CD8-positive, alpha-beta memory T cell (primary cell): ENCODE data around the gene KIAA0232. TPM values are rescaled to one million over a fixed set of nuclear protein-coding genes. Genes with fewer than 3 reads are reported as not detected.
"Not testable (repeated sequence)": the region's sequence is repeated elsewhere in the genome, so short reads cannot be mapped to it uniquely, and the experiment has no call there.

Experiments used
- CTCF ChIA-PET: fragments of 350-600 bp; sonication (Branson Sonifier 250); formaldehyde crosslinking; loops from one replicate; lab custom pipeline; 2021; ENCODE audit warnings: antibody characterized with exemption; lab: Charles Lee
- POLR2A ChIA-PET: fragments of 350-600 bp; sonication (Branson Sonifier 250); formaldehyde crosslinking; loops from one replicate; lab custom pipeline; 2021; ENCODE audit warnings: antibody characterized with exemption; lab: Charles Lee
- DNase-seq, 5 donors: peaks; one replicate each; pipeline versions ENCODE4 v3.0.0 to v3.0.0-alpha.2; 2020 to 2022; ENCODE audit warnings: mixed read lengths in 1 of 5
- H3K27ac ChIP-seq: one replicate; pipeline ENCODE4 v1.7.0; 2013; ENCODE audit warnings: low read depth, mild to moderate bottlenecking, low read length, moderate library complexity
- H3K27me3 ChIP-seq: 2 replicates; pipeline ENCODE4 v1.7.0; 2013; ENCODE audit warnings: low read length, mild to moderate bottlenecking; ENCODE audit not compliant: insufficient read depth, poor library complexity, severe bottlenecking
- H3K36me3 ChIP-seq: 2 replicates; pipeline ENCODE4 v1.7.0; 2013; ENCODE audit warnings: mild to moderate bottlenecking, low read length, moderate library complexity; ENCODE audit not compliant: insufficient read depth
- H3K4me1 ChIP-seq: 2 replicates; pipeline ENCODE4 v1.7.0; 2013; ENCODE audit warnings: mild to moderate bottlenecking, low read length, moderate library complexity; ENCODE audit not compliant: insufficient read depth
- H3K4me3 ChIP-seq: 2 replicates; pipeline ENCODE4 v1.7.0; 2013; ENCODE audit warnings: mild to moderate bottlenecking, low read length
- H3K9me3 ChIP-seq: 2 replicates; pipeline ENCODE4 v1.7.0; 2013; ENCODE audit warnings: mild to moderate bottlenecking, low read length
- H3K27ac Mint-ChIP-seq, 8 donors: one replicate each; pipeline ENCODE4 v1.8.0; 2020 to 2021; ENCODE audit warnings: mixed read lengths in 8 of 8, mild to moderate bottlenecking in 6 of 8, inconsistent platforms in 3 of 8, moderate library complexity in 3 of 8
- H3K27me3 Mint-ChIP-seq, 2 donors: one replicate each; pipeline ENCODE4 v1.8.0; 2020 to 2021; ENCODE audit warnings: mixed read lengths in 2 of 2, mild to moderate bottlenecking in 1 of 2, moderate library complexity in 1 of 2
- H3K36me3 Mint-ChIP-seq, 3 donors: one replicate each; pipeline ENCODE4 v1.8.0; 2020 to 2021; ENCODE audit warnings: mixed read lengths in 3 of 3, inconsistent platforms in 1 of 3, mild to moderate bottlenecking in 1 of 3
- H3K4me1 Mint-ChIP-seq, 3 donors: one replicate each; pipeline ENCODE4 v1.8.0; 2020 to 2021; ENCODE audit warnings: mixed read lengths in 3 of 3, inconsistent platforms in 1 of 3, mild to moderate bottlenecking in 1 of 3
- H3K4me3 Mint-ChIP-seq, 7 donors: one replicate each; pipeline ENCODE4 v1.8.0; 2020 to 2021; ENCODE audit warnings: mixed read lengths in 7 of 7, mild to moderate bottlenecking in 6 of 7, moderate library complexity in 4 of 7, inconsistent platforms in 2 of 7
- H3K9me3 Mint-ChIP-seq, 5 donors: one replicate each; pipeline ENCODE4 v1.8.0; 2020 to 2022; ENCODE audit warnings: mixed read lengths in 5 of 5, mild to moderate bottlenecking in 3 of 5, moderate library complexity in 2 of 5, inconsistent platforms in 1 of 5
- polyA plus RNA-seq: library from polyadenylated mRNA; unstranded; fragments of 300-500 nt; fragmentation: Illumina TruSeq; gene quantifications from one replicate; pipeline ENCODE4 v1.2.3, GENCODE V29; 2021
- total RNA-seq, 2 experiments: library from RNA; stranded (reverse); gene quantifications; one replicate each; pipeline ENCODE4 v1.2.3, GENCODE V29; 2021

The KIAA0232 gene
- total and polyA plus RNA-seq, 3 experiments from 2014 or later, result 13.6 to 16.4 (median 16.0) TPM

DNA sequence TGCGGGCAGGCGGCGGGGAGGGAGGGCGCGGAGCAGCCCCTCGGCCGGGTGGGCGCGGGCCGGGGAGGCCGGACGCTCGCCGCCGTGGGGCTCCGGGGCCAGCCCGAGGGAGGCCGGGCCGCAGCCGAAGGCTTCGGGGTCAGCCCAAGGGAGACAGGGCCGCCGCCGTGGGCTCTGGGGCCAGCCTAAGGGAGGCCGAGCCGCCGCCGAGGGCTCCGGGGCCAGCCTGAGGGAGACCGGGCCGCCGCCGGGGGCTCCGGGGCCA is 251 bp downstream of the KIAA0232 start:
- H3K9me3 ChIP-seq, result no peaks in the 10 kb centered on the region
- no peaks in the 10 kb centered on the region for H3K27me3 ChIP-seq
- Mint-ChIP-seq H3K9me3 (no peaks in the 10 kb centered on the region), H3K27ac (peak overlapping the region in 1 of 8 donors; percentile 97), H3K4me3 (peak overlapping the region in 1 of 7 donors; percentile 85), H3K4me1 (peaks cover 60 to 69% (median 68%) of the 10 kb centered on the region in 3 donors), H3K27me3 (no peaks in the 10 kb centered on the region), H3K36me3 (peaks cover 0 to 15% (median 3%) of the 10 kb centered on the region in 3 donors)
- H3K27ac ChIP-seq, result peak overlapping the region; percentile 85
- H3K36me3 ChIP-seq, result no peaks in the 10 kb centered on the region
- H3K4me3 ChIP-seq, result peak overlapping the region; percentile 75
- POLR2A ChIA-PET, result interaction anchor here (1.0 to 2.4 kb wide), 10 partner anchors 8 to 285 kb away, joined by 3 to 8 read pairs (median 4); partner anchors contain the start of genes GRPEL1, MRFAP1 and TBC1D14
- no peak for DNase-seq
- H3K4me1 ChIP-seq, result peaks cover 44% of the 10 kb centered on the region
- CTCF ChIA-PET, result interaction anchor here (1.0 to 3.6 kb wide), 2 partner anchors 109 to 118 kb away, joined by 3 to 17 read pairs; a partner anchor contains a TSS

- peak overlapping the region; percentile 87 to 97 (median 92) for H3K27ac Mint-ChIP-seq
- peaks cover 44% of the 10 kb centered on the region for H3K4me1 ChIP-seq
- no peaks in the 10 kb centered on the region for H3K27me3 Mint-ChIP-seq
- H3K9me3 Mint-ChIP-seq, result no peaks in the 10 kb centered on the region
- H3K27ac ChIP-seq, result peak overlapping the region; percentile 85
- no peaks in the 10 kb centered on the region for H3K9me3 ChIP-seq
- no peaks in the 10 kb centered on the region for H3K27me3 ChIP-seq
- peaks cover 60 to 69% (median 68%) of the 10 kb centered on the region in 3 donors for H3K4me1 Mint-ChIP-seq
- H3K4me3 Mint-ChIP-seq, result peak overlapping the region; percentile 83 to 95 (median 87)
- ChIA-PET CTCF (interaction anchor here (0.9 to 3.6 kb wide), 5 partner anchors 12 to 109 kb away, joined by 3 to 17 read pairs (median 6); a partner anchor contains a TSS), POLR2A (interaction anchor here (0.6 to 2.4 kb wide), 13 partner anchors 8 to 285 kb away, joined by 3 to 8 read pairs (median 4); partner anchors contain the start of genes BLOC1S4, GRPEL1, MRFAP1 and TBC1D14)
- H3K4me3 ChIP-seq, result peak overlapping the region; percentile 75
- no peaks in the 10 kb centered on the region for H3K36me3 ChIP-seq
- peaks cover 0 to 21% (median 4%) of the 10 kb centered on the region in 3 donors for H3K36me3 Mint-ChIP-seq
- peak; percentile 83 to 91 (median 85) for DNase-seq
Measured at GRCh38 chr4:6783111-6783981, 819 bp downstream of the KIAA0232 start.

DNA sequence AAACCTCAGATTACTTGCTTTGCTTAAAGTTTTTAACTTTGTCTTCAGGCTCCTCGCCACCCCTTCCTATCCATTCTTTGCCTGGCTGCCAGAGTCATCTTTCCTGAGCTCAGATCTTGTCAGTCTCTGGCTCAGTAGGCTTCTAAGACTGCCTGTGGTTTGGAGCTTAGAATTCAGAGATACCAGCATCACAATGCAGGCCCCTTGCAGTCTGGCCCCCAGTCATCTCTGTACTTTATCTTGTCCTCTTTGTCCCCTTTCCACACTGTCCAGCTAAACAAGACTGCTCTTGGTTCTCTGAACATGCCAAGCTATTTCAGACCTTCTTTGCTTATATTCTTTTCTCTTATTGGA is 3.0 kb downstream of the KIAA0232 start:
- Mint-ChIP-seq H3K4me1 (peaks cover 55 to 68% (median 64%) of the 10 kb centered on the region in 3 donors), H3K4me3 (peak overlapping the region in 6 of 7 donors; percentile 1 to 95 (median 17)), H3K27ac (peak overlapping the region in 7 of 8 donors; percentile 9 to 97 (median 65)), H3K27me3 (peaks cover 0 to 2% of the 10 kb centered on the region in 2 donors), H3K36me3 (peaks cover 0 to 31% (median 8%) of the 10 kb centered on the region in 3 donors), H3K9me3 (no peaks in the 10 kb centered on the region)
- H3K9me3 ChIP-seq, result no peaks in the 10 kb centered on the region
- H3K27ac ChIP-seq, result no peak overlapping the region
- H3K4me1 ChIP-seq, result peaks cover 33% of the 10 kb centered on the region
- POLR2A ChIA-PET, result no interaction called here
- no peaks in the 10 kb centered on the region for H3K36me3 ChIP-seq
- no peak for DNase-seq
- no peak overlapping the region for H3K4me3 ChIP-seq
- H3K27me3 ChIP-seq, result no peaks in the 10 kb centered on the region
- CTCF ChIA-PET, result interaction anchor here (1.1 to 3.6 kb wide), 2 partner anchors 87 to 111 kb away, joined by 3 to 17 read pairs; a partner anchor contains a TSS

GRCh38 chr4:6788123-6788522 is 5.6 kb downstream of the KIAA0232 start:
- Mint-ChIP-seq H3K9me3 (no peaks in the 10 kb centered on the region), H3K36me3 (peaks cover 11 to 48% (median 19%) of the 10 kb centered on the region in 3 donors), H3K27ac (peak overlapping the region; percentile 24 to 83 (median 75)), H3K4me3 (peak overlapping the region; percentile 10 to 68 (median 47)), H3K4me1 (peaks cover 60 to 75% (median 72%) of the 10 kb centered on the region in 3 donors), H3K27me3 (peaks cover 0 to 2% of the 10 kb centered on the region in 2 donors)
- ChIA-PET CTCF (interaction anchor here (1.2 kb wide), 1 partner anchor 86 kb away, joined by 3 read pairs; no protein-coding TSS in a partner anchor), POLR2A (interaction anchor here (0.5 kb wide), 1 partner anchor 1420 kb away, joined by 4 read pairs; no protein-coding TSS in a partner anchor)
- no peak for DNase-seq
- H3K4me3 ChIP-seq, result no peak overlapping the region
- H3K27ac ChIP-seq, result no peak overlapping the region
- H3K27me3 ChIP-seq, result no peaks in the 10 kb centered on the region
- H3K4me1 ChIP-seq, result peaks cover 32% of the 10 kb centered on the region
- no peaks in the 10 kb centered on the region for H3K36me3 ChIP-seq
- no peaks in the 10 kb centered on the region for H3K9me3 ChIP-seq

DNA sequence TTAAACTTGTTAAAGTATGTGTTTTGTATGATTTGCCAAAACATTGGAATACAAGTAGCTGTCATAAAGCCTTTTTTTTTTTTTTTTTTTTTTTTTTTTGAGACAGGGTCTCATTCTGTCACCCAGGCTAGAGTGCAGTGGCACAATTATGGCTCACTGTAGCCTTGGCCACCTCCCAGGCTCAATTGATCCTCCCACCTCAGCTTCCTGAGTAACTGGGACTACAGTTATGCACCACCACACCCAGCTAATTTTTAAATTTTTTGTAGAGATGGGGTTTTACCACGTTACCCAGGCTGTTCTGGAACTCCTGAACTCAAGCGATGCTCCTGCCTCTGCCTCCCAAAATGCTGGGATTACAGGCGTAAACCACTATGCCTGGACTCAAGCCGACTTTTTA is 8.7 kb downstream of the KIAA0232 start:
- peaks cover 62 to 77% (median 75%) of the 10 kb centered on the region in 3 donors for H3K4me1 Mint-ChIP-seq
- POLR2A ChIA-PET, result interaction anchor here (0.7 kb wide), 1 partner anchor 8 kb away, joined by 5 read pairs; no protein-coding TSS in a partner anchor

DNA sequence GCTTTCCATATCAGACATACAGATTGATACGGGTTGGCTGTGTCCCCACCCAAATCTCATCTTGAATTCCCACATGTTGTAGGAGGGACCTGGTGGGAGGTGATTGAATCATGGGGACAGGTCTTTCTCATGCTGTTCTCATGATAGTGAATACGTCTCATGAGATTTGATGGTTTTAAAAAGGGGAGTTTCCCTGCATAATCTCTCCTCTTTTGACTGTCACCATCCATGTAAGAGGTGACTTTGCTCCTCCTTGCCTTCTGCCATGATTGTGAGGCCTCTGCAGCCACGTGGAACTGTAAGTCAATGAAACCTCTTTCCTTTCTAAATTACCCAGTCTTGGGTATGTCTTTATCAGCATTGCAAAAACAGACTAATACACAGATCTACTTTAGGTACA is 9.3 kb downstream of the KIAA0232 start:
- H3K27me3 Mint-ChIP-seq, H3K27me3 ChIP-seq, H3K27ac ChIP-seq, H3K9me3 ChIP-seq, H3K36me3 ChIP-seq, DNase-seq, POLR2A ChIA-PET, H3K4me3 ChIP-seq, H3K9me3 Mint-ChIP-seq, CTCF ChIA-PET: not testable (repeated sequence)
- peak overlapping the region in 6 of 8 donors; percentile 14 to 72 (median 54) for H3K27ac Mint-ChIP-seq
- peaks cover 66 to 83% (median 79%) of the 10 kb centered on the region in 3 donors for H3K4me1 Mint-ChIP-seq
- H3K4me1 ChIP-seq, result peaks cover 27% of the 10 kb centered on the region
- peak overlapping the region in 2 of 7 donors; percentile 6 to 14 for H3K4me3 Mint-ChIP-seq
- peaks cover 11 to 60% (median 26%) of the 10 kb centered on the region in 3 donors for H3K36me3 Mint-ChIP-seq

More for the DNA sequence above, 8.7 kb downstream of the KIAA0232 start:
- H3K36me3 ChIP-seq, H3K27ac ChIP-seq, H3K4me3 Mint-ChIP-seq, H3K4me3 ChIP-seq, DNase-seq, H3K9me3 Mint-ChIP-seq, H3K27me3 ChIP-seq, H3K9me3 ChIP-seq, H3K27me3 Mint-ChIP-seq: not testable (repeated sequence)
- CTCF ChIA-PET, result interaction anchor here (0.7 kb wide), 1 partner anchor 16 kb away, joined by 4 read pairs; no protein-coding TSS in a partner anchor
- peaks cover 27% of the 10 kb centered on the region for H3K4me1 ChIP-seq
- Mint-ChIP-seq H3K27ac (peak overlapping the region in 1 of 8 donors; percentile 71), H3K36me3 (peaks cover 11 to 58% (median 25%) of the 10 kb centered on the region in 3 donors)

GRCh38 chr4:6794189-6794588 is 11.7 kb downstream of the KIAA0232 start:
- ChIA-PET POLR2A (no interaction called here), CTCF (no interaction called here)
- H3K27me3 Mint-ChIP-seq, result peaks cover 0 to 2% of the 10 kb centered on the region in 2 donors
- peak overlapping the region in 5 of 8 donors; percentile 19 to 78 (median 45) for H3K27ac Mint-ChIP-seq
- H3K4me1 Mint-ChIP-seq, result peaks cover 63 to 84% (median 74%) of the 10 kb centered on the region in 3 donors
- no peaks in the 10 kb centered on the region for H3K9me3 Mint-ChIP-seq
- DNase-seq, result no peak
- Histone ChIP-seq H3K4me1 (peaks cover 15% of the 10 kb centered on the region), H3K9me3 (no peaks in the 10 kb centered on the region), H3K27me3 (no peaks in the 10 kb centered on the region), H3K4me3 (no peak overlapping the region), H3K27ac (no peak overlapping the region), H3K36me3 (no peaks in the 10 kb centered on the region)
- H3K4me3 Mint-ChIP-seq, result peak overlapping the region in 1 of 7 donors; percentile 19
- H3K36me3 Mint-ChIP-seq, result peaks cover 11 to 55% (median 23%) of the 10 kb centered on the region in 3 donors
